Renal cortical epithelial cell (primary cell): Measurements from ENCODE around the gene CDH3. TPM values are rescaled to one million over a fixed set of nuclear protein-coding genes. Genes with fewer than 3 reads are reported as not detected.

Source experiments
- DNase-seq: peaks from one replicate; pipeline ENCODE4 v3.0.0-alpha.2; 2011; ENCODE audit warnings: low read depth
- total RNA-seq: library from RNA; depleted of rRNA; stranded (reverse); fragments of >200 nt; gene quantifications from 2 replicates; pipeline ENCODE4 v1.2.3, GENCODE V29; 2014

CDH3 gene
- total RNA-seq, 1 donor from 2014 or later: 132 TPM

DNA sequence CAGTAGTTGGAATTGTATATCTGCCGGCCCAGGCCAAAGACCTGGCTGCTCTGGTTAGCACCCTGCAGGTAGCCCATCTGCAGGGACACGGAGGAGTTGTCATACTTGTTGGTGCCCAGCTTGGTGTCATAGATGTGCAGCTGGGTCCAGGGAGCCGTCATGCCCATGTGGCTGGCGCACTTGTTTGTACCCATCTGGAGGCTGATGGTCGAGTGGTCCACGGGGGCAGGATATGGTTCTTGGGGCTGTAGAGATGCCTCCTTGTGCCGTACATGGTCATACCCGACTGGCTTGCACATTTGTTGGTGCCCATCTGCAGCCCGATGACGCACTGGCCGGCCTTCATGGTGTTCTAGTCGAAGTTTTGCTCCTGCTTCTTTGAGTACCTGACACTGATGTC lies 6.0 kb downstream of the CDH3 start:
- DNase-seq: no peak

DNA sequence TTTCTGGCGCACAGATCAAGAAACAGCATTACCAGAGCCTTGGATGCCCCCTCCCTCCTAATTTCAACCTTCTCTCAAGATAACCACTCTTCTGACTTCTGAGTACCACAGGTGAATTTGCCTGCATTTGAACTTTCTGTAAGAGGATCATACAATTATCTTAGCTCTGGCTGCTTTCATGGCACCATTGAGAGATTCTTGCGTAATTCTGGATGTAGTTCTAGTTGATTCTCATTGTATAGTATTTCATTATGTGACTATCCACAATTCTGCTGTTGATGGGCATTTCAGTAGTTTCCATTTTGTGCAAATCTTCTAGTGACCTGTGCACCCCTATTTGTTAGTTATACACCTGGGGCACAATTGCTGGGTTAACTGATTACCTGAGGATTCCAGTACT lies 7.5 kb downstream of the CDH3 start:
- no peak for DNase-seq

- DNase-seq: no peak
These were observed 10.7 kb downstream of the CDH3 start for GRCh38 chr16:68655806-68656205.

GRCh38 chr16:68656751-68657150 lies 11.6 kb downstream of the CDH3 start:
- no peak for DNase-seq

- DNase-seq: peak; percentile 94
These were observed 13.3 kb downstream of the CDH3 start for GRCh38 chr16:68658341-68658973.

DNA sequence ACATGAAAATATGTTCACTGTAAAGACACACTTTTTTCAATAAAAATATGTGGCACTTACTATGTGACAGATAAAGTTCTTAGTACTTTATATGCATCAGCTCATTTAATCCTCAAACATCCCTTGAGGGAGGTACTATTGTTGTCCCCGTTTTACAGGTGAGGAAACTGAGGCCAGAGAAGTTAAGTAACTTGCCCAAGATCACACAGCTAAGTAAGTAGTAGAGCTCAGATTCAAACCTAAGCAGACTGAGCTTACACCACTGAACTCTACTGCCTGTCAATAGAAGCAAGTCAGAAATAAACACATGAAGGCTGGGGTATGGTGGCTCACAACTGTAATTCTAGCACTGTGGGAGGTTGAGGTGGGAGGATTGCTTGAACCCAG lies 13.9 kb downstream of the CDH3 start:
- no peak for DNase-seq

- DNase-seq: no peak
These were observed 14.6 kb downstream of the CDH3 start for GRCh38 chr16:68659412-68660358.

GRCh38 chr16:68660359-68660795 lies 15.3 kb downstream of the CDH3 start:
- DNase-seq: peak; percentile 65

DNA sequence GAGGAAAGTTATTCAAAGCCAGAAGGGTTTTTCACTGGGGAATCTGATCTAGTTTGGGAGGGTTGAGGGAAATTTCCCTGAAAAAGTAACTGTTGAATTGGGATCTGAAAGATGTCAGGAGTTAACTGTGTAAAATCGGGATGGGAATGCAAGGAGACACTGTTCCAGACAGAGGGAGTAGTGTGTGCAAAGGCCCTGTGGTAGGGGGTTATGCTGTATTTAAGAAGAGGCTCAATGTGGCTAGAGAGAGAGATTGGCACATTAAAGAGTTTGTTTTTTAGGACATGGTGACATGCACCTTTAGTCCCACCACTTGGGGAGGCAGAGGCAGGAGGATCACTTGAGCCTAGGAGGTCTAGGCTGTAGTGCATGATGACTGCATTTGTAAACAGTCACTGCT lies 16.9 kb downstream of the CDH3 start:
- DNase-seq: no peak

DNA sequence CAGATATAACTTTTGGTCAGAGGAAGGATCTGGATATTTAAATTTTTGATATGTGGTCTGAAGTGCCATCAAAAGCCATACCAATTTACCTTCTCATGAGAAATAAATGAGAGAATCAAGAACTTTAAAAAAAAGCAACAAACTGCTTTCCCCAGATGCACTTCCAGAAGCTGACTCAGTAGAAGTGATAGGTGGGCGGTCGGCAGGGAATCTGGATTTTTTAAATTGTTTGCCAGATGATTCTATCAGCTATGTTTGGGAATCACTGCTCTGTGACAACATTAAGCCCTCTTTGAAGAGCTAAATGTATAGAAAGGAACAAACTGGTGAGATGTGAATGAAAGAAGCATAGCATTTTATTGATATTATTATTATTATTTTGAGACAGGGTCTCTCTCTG lies 19.2 kb downstream of the CDH3 start:
- DNase-seq: no peak

GRCh38 chr16:68665501-68665900 lies 20.4 kb downstream of the CDH3 start:
- peak; percentile 68 for DNase-seq

GRCh38 chr16:68668266-68668665 lies 23.2 kb downstream of the CDH3 start:
- peak; percentile 60 for DNase-seq

- DNase-seq: no peak
These were observed 31.2 kb downstream of the CDH3 start for GRCh38 chr16:68676113-68676860.

DNA sequence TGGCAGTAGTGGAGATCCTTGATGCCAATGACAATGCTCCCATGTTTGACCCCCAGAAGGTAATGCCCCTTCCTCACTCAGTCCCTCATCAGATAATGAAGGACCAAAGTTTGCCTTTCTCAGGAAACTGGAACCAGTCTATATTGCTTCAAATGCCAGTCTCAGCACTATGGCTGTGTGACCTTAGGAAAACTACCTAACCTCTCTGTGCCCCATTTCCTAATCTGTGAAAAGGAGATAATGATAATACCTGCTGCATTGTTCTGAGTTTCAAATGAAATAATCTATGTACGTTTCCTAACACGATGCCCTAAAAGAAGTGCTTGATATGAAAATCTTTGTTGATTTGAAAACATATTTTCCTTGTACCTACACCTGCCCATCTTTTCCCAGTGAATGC lies 35.9 kb downstream of the CDH3 start:
- DNase-seq: no peak

DNA sequence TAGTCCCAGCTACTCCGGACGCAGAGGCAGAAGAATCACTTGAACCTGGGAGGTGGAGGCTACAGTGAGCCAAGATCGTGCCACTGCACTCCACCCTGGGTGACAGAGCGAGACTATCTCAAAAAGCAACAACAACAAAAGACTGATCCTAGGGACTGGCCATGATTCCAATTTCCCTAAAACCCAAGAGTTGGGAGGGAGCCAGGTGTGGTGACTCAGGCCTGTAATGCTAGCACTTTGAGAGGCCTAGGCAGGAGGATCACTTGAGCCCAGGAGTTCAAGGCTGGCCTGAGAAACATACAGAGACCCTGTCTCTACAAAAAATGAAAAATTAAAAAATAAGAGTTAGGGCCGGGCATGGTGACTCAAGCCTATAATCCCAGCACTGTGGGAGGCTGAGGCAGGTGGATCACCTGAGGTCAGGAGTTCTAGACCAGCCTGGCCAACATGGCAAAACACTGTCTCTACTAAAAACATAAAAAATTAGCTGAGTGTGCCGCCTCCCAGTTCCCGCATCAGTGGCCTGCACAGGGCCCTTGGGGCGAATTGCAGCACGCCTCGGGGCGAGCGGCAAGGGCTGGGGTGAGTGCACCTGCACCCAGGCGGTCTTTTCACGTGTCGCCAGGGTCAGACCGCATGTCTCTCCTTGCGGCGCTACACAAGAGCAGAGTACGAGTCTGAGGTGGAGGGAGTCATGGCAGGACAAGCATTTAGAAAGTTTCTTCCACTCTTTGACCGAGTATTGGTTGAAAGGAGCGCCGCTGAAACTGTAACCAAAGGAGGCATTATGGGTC lies 40.8 kb downstream of the CDH3 start:
- no peak for DNase-seq

- no peak for DNase-seq
These were observed 41.8 kb downstream of the CDH3 start for GRCh38 chr16:68686905-68687304.

GRCh38 chr16:68689921-68690320 lies 44.8 kb downstream of the CDH3 start:
- no peak for DNase-seq

- DNase-seq: no peak
These were observed 50.5 kb downstream of the CDH3 start for GRCh38 chr16:68695575-68695974.

GRCh38 chr16:68696514-68696913 lies 51.4 kb downstream of the CDH3 start:
- no peak for DNase-seq

DNA sequence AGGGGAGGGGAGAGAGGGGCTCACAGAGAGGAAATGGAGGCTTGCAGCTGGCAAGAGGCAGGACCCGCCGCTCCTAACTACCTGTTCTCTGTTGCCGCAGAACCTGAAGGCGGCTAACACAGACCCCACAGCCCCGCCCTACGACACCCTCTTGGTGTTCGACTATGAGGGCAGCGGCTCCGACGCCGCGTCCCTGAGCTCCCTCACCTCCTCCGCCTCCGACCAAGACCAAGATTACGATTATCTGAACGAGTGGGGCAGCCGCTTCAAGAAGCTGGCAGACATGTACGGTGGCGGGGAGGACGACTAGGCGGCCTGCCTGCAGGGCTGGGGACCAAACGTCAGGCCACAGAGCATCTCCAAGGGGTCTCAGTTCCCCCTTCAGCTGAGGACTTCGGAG lies 53.0 kb downstream of the CDH3 start:
- no peak for DNase-seq

GRCh38 chr16:68700120-68700519 lies 55.0 kb downstream of the CDH3 start:
- DNase-seq: peak; percentile 53

- DNase-seq: no peak
These were observed 55.7 kb downstream of the CDH3 start for GRCh38 chr16:68700831-68701230.
